T-helper 17 cell (primary cell): ENCODE data around the gene COQ4. TPM values are rescaled to one million over a fixed set of nuclear protein-coding genes. Genes with fewer than 3 reads are reported as not detected.

ENCODE experiments used
- ATAC-seq: fragments of 150-1000 bp; cut with Tn5 transposase; 2 replicates; pipeline ENCODE4 v1.10.0; 2021; ENCODE audit warnings: mild to moderate bottlenecking, moderate library complexity
- DNase-seq, 3 donors: peaks; one replicate each; pipeline versions ENCODE4 v3.0.0 to v3.0.0-alpha.2; 2020 to 2021
- H3K9me3 ChIP-seq: one replicate; pipeline ENCODE4 v1.7.0; 2013; ENCODE audit warnings: low read length, mild to moderate bottlenecking; ENCODE audit not compliant: control insufficient read depth, poor library complexity, severe bottlenecking
- H3K27ac Mint-ChIP-seq: one replicate; pipeline ENCODE4 v1.8.0; 2022; ENCODE audit warnings: mild to moderate bottlenecking, moderate library complexity, mixed read lengths
- H3K27me3 Mint-ChIP-seq: one replicate; pipeline ENCODE4 v1.8.0; 2022; ENCODE audit warnings: mixed read lengths
- H3K36me3 Mint-ChIP-seq: one replicate; pipeline ENCODE4 v1.8.0; 2022; ENCODE audit warnings: low read depth, mixed read lengths
- H3K4me1 Mint-ChIP-seq: one replicate; pipeline ENCODE4 v1.8.0; 2022; ENCODE audit warnings: mild to moderate bottlenecking, mixed read lengths
- H3K4me3 Mint-ChIP-seq: one replicate; pipeline ENCODE4 v1.8.0; 2022; ENCODE audit warnings: mild to moderate bottlenecking, moderate library complexity, mixed read lengths
- total RNA-seq, 4 donors: library from RNA in 2 of 4; stranded (reverse) in 2 of 4; gene quantifications; one replicate each; pipeline ENCODE4 v1.2.3 and lab custom pipeline; 2022 to 2026

The COQ4 gene
- total RNA-seq, 2 donors from 2014 or later, result 35.8 to 36.7 TPM

- Mint-ChIP-seq H3K27me3 (no peaks in the 10 kb centered on the region), H3K27ac (no peak overlapping the region), H3K4me1 (no peaks in the 10 kb centered on the region), H3K4me3 (no peak overlapping the region), H3K36me3 (peaks cover 3% of the 10 kb centered on the region)
- ATAC-seq, result no peak
- DNase-seq, result no peak
- H3K9me3 ChIP-seq, result no peaks in the 10 kb centered on the region
These were observed 34.2 kb upstream of the COQ4 start for GRCh38 chr9:128288273-128289004.

- no peak overlapping the region for H3K27ac Mint-ChIP-seq
- H3K4me3 Mint-ChIP-seq, result no peak overlapping the region
- peaks cover 3% of the 10 kb centered on the region for H3K36me3 Mint-ChIP-seq
- no peak for ATAC-seq
- H3K9me3 ChIP-seq, result no peaks in the 10 kb centered on the region
- DNase-seq, result no peak
- H3K4me1 Mint-ChIP-seq, result peaks cover 3% of the 10 kb centered on the region
- no peaks in the 10 kb centered on the region for H3K27me3 Mint-ChIP-seq
These were observed 30.6 kb upstream of the COQ4 start for GRCh38 chr9:128292009-128292408.

- no peaks in the 10 kb centered on the region for H3K36me3 Mint-ChIP-seq
- H3K4me1 Mint-ChIP-seq, result peaks cover 3% of the 10 kb centered on the region
- no peak overlapping the region for H3K4me3 Mint-ChIP-seq
- no peaks in the 10 kb centered on the region for H3K9me3 ChIP-seq
- ATAC-seq (no peak), DNase-seq (no peak)
- H3K27ac Mint-ChIP-seq, result no peak overlapping the region
- H3K27me3 Mint-ChIP-seq, result no peaks in the 10 kb centered on the region
These were observed 29.5 kb upstream of the COQ4 start for GRCh38 chr9:128293091-128293490.

GRCh38 chr9:128294142-128294541 lies 28.5 kb upstream of the COQ4 start:
- DNase-seq (no peak), ATAC-seq (no peak)
- no peaks in the 10 kb centered on the region for H3K9me3 ChIP-seq
- Mint-ChIP-seq H3K27ac (no peak overlapping the region), H3K4me3 (no peak overlapping the region), H3K36me3 (no peaks in the 10 kb centered on the region), H3K4me1 (peaks cover 3% of the 10 kb centered on the region), H3K27me3 (no peaks in the 10 kb centered on the region)

- H3K9me3 ChIP-seq, result no peaks in the 10 kb centered on the region
- H3K27ac Mint-ChIP-seq, result no peak overlapping the region
- no peaks in the 10 kb centered on the region for H3K27me3 Mint-ChIP-seq
- no peak overlapping the region for H3K4me3 Mint-ChIP-seq
- ATAC-seq (no peak), DNase-seq (no peak)
- peaks cover 5% of the 10 kb centered on the region for H3K4me1 Mint-ChIP-seq
- H3K36me3 Mint-ChIP-seq, result no peaks in the 10 kb centered on the region
These were observed 26.1 kb upstream of the COQ4 start for GRCh38 chr9:128296340-128297220.

GRCh38 chr9:128297221-128297773 lies 25.3 kb upstream of the COQ4 start:
- H3K9me3 ChIP-seq, result no peaks in the 10 kb centered on the region
- ATAC-seq (no peak), DNase-seq (no peak)
- no peak overlapping the region for H3K4me3 Mint-ChIP-seq
- H3K27me3 Mint-ChIP-seq, result no peaks in the 10 kb centered on the region
- H3K27ac Mint-ChIP-seq, result no peak overlapping the region
- peaks cover 5% of the 10 kb centered on the region for H3K4me1 Mint-ChIP-seq
- no peaks in the 10 kb centered on the region for H3K36me3 Mint-ChIP-seq

GRCh38 chr9:128298535-128299482 lies 23.8 kb upstream of the COQ4 start:
- H3K9me3 ChIP-seq, result no peaks in the 10 kb centered on the region
- Mint-ChIP-seq H3K4me1 (peaks cover 5% of the 10 kb centered on the region), H3K36me3 (no peaks in the 10 kb centered on the region), H3K27ac (no peak overlapping the region), H3K4me3 (no peak overlapping the region), H3K27me3 (no peaks in the 10 kb centered on the region)
- DNase-seq (no peak), ATAC-seq (no peak)

GRCh38 chr9:128304136-128304970 lies 18.3 kb upstream of the COQ4 start:
- Mint-ChIP-seq H3K4me1 (peaks cover 6% of the 10 kb centered on the region), H3K27ac (no peak overlapping the region), H3K4me3 (no peak overlapping the region), H3K27me3 (no peaks in the 10 kb centered on the region), H3K36me3 (peaks cover 2% of the 10 kb centered on the region)
- no peak for DNase-seq
- ATAC-seq, result no peak
- H3K9me3 ChIP-seq, result no peaks in the 10 kb centered on the region

- DNase-seq (no peak), ATAC-seq (no peak)
- H3K27me3 Mint-ChIP-seq, result no peaks in the 10 kb centered on the region
- no peak overlapping the region for H3K27ac Mint-ChIP-seq
- H3K36me3 Mint-ChIP-seq, result peaks cover 2% of the 10 kb centered on the region
- peaks cover 6% of the 10 kb centered on the region for H3K4me1 Mint-ChIP-seq
- H3K9me3 ChIP-seq, result no peaks in the 10 kb centered on the region
- H3K4me3 Mint-ChIP-seq, result no peak overlapping the region
These were observed 17.7 kb upstream of the COQ4 start for GRCh38 chr9:128304971-128305288.

GRCh38 chr9:128309551-128309950 lies 13.1 kb upstream of the COQ4 start:
- Mint-ChIP-seq H3K36me3 (peaks cover 5% of the 10 kb centered on the region), H3K4me3 (no peak overlapping the region), H3K4me1 (peaks cover 3% of the 10 kb centered on the region), H3K27ac (no peak overlapping the region), H3K27me3 (no peaks in the 10 kb centered on the region)
- no peaks in the 10 kb centered on the region for H3K9me3 ChIP-seq
- DNase-seq (no peak), ATAC-seq (no peak)

GRCh38 chr9:128310461-128310860 lies 12.2 kb upstream of the COQ4 start:
- Mint-ChIP-seq H3K4me1 (no peaks in the 10 kb centered on the region), H3K27me3 (no peaks in the 10 kb centered on the region), H3K36me3 (peaks cover 5% of the 10 kb centered on the region), H3K4me3 (no peak overlapping the region), H3K27ac (no peak overlapping the region)
- ATAC-seq (no peak), DNase-seq (no peak)
- H3K9me3 ChIP-seq, result no peaks in the 10 kb centered on the region

- ATAC-seq (no peak), DNase-seq (no peak)
- H3K27me3 Mint-ChIP-seq, result no peaks in the 10 kb centered on the region
- peaks cover 4% of the 10 kb centered on the region for H3K36me3 Mint-ChIP-seq
- H3K27ac Mint-ChIP-seq, result no peak overlapping the region
- H3K4me3 Mint-ChIP-seq, result no peak overlapping the region
- H3K9me3 ChIP-seq, result no peaks in the 10 kb centered on the region
- H3K4me1 Mint-ChIP-seq, result no peaks in the 10 kb centered on the region
These were observed 7.9 kb upstream of the COQ4 start for GRCh38 chr9:128314697-128315096.
